ENCODE measurements around the gene CCDC69. TPM values are rescaled to one million over a fixed set of nuclear protein-coding genes. Genes with fewer than 3 reads are reported as not detected.

Gene CCDC69
- total RNA-seq, 2 donors from 2014 or later: 34.8 to 44.8 TPM

GRCh38 chr5:151225475-151225874 is 1.6 kb upstream of the CCDC69 start:
- WGBS, 2 donors: 78 to 86% methylated on average over 5 of the region's 5 CpGs
- no peak for ATAC-seq
- intact Hi-C loops (cut with DNase I): no loop called here
- H3K36me3 ChIP-seq (replicated peaks in 1 of 2; ENCODE audit: insufficient read depth in 1 of 2, low read depth in 2 of 2): no peaks in the 10 kb centered on the region
- no peak overlapping the region for H3K27ac ChIP-seq
- TF ChIP-seq, protein P1, sequence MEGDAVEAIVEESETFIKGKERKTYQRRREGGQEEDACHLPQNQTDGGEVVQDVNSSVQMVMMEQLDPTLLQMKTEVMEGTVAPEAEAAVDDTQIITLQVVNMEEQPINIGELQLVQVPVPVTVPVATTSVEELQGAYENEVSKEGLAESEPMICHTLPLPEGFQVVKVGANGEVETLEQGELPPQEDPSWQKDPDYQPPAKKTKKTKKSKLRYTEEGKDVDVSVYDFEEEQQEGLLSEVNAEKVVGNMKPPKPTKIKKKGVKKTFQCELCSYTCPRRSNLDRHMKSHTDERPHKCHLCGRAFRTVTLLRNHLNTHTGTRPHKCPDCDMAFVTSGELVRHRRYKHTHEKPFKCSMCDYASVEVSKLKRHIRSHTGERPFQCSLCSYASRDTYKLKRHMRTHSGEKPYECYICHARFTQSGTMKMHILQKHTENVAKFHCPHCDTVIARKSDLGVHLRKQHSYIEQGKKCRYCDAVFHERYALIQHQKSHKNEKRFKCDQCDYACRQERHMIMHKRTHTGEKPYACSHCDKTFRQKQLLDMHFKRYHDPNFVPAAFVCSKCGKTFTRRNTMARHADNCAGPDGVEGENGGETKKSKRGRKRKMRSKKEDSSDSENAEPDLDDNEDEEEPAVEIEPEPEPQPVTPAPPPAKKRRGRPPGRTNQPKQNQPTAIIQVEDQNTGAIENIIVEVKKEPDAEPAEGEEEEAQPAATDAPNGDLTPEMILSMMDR (IDR thresholded peaks at IDR 0.05): no peak
- TF ChIP-seq POLR2A (IDR thresholded peaks at IDR 0.05): no peak
- H3K4me1 ChIP-seq: peaks cover 34% of the 10 kb centered on the region
- H3K4me3 ChIP-seq: no peak overlapping the region
- no peak for DNase-seq
- no peaks in the 10 kb centered on the region for H3K9me3 ChIP-seq
- H3K27me3 ChIP-seq: no peaks in the 10 kb centered on the region

GRCh38 chr5:151225071-151225470 is 1.2 kb upstream of the CCDC69 start:
- TF ChIP-seq, protein P1 (IDR thresholded peaks at IDR 0.05): no peak
- no peak for TF ChIP-seq POLR2A (IDR thresholded peaks at IDR 0.05)
- no peaks in the 10 kb centered on the region for H3K36me3 ChIP-seq (replicated peaks in 1 of 2; ENCODE audit: insufficient read depth in 1 of 2, low read depth in 2 of 2)
- H3K27ac ChIP-seq: no peak overlapping the region
- DNase-seq (no peak), ATAC-seq (no peak)
- WGBS, 2 donors: 96 to 98% methylated on average over 4 of the region's 4 CpGs
- H3K9me3 ChIP-seq: no peaks in the 10 kb centered on the region
- intact Hi-C loops (cut with DNase I): no loop called here
- H3K27me3 ChIP-seq: no peaks in the 10 kb centered on the region
- H3K4me3 ChIP-seq: no peak overlapping the region
- H3K4me1 ChIP-seq: peaks cover 38% of the 10 kb centered on the region

DNA sequence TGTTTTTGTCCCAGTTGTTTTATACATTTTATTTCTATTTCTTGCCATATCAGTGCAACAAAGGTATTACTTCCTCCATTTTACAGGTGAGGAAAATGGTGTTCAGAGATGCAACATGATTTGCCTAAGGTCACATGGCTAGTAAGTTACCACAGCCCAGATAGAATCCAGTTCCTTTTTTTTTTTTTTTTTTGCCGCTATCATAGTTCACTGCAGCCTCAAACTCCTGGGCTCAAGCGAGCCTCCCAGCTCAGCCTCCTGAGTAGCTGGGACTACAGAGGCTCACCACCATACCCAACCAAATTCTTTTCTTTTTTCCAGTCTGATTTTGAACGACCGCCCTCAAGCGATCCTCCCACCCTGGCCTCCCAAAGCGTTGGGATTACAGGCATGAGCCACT is 480 bp upstream of the CCDC69 start:
- Histone ChIP-seq H3K4me1 (peaks cover 39% of the 10 kb centered on the region), H3K27ac (peak overlapping the region in 3 of 4 donors; percentile 78 to 89 (median 86)), H3K9me3 (no peaks in the 10 kb centered on the region), H3K27me3 (no peaks in the 10 kb centered on the region), H3K4me3 (no peak overlapping the region), H3K36me3 (replicated peaks in 1 of 2; ENCODE audit: insufficient read depth in 1 of 2, low read depth in 2 of 2) (no peaks in the 10 kb centered on the region)
- DNase-seq (no peak), ATAC-seq (no peak)
- no peak for TF ChIP-seq POLR2A (IDR thresholded peaks at IDR 0.05)
- TF ChIP-seq, protein P1 (IDR thresholded peaks at IDR 0.05): no peak
- 82 to 90% methylated on average over 6 of the region's 6 CpGs for WGBS, 2 donors
- intact Hi-C loops (cut with DNase I): no loop called here

- intact Hi-C loops (cut with DNase I): no loop called here
- peak overlapping the region; percentile 60 to 89 (median 82) for H3K27ac ChIP-seq
- no peaks in the 10 kb centered on the region for H3K27me3 ChIP-seq
- TF ChIP-seq POLR2A (IDR thresholded peaks at IDR 0.05): no peak
- TF ChIP-seq, protein P1 (IDR thresholded peaks at IDR 0.05): no peak
- WGBS, 2 donors: 6 to 14% methylated on average over 4 of the region's 4 CpGs
- H3K9me3 ChIP-seq: no peaks in the 10 kb centered on the region
- peak; percentile 40 for ATAC-seq
- peak overlapping the region; percentile 42 to 59 for H3K4me3 ChIP-seq
- H3K4me1 ChIP-seq: peaks cover 39% of the 10 kb centered on the region
- DNase-seq: peak; percentile 28 to 64 (median 56)
- H3K36me3 ChIP-seq (replicated peaks in 1 of 2; ENCODE audit: insufficient read depth in 1 of 2, low read depth in 2 of 2): no peaks in the 10 kb centered on the region
Observed at GRCh38 chr5:151222790-151223446, 974 bp downstream of the CCDC69 start.

Measured in body of pancreas (tissue), 4 donors.